ENCODE data around the gene ALG3. TPM values are rescaled to one million over a fixed set of nuclear protein-coding genes. Genes with fewer than 3 reads are reported as not detected.

Gene ALG3
- total and polyA plus RNA-seq, 7 experiments from 2014 or later, result 19.4 to 80.3 (median 44.6) TPM

DNA sequence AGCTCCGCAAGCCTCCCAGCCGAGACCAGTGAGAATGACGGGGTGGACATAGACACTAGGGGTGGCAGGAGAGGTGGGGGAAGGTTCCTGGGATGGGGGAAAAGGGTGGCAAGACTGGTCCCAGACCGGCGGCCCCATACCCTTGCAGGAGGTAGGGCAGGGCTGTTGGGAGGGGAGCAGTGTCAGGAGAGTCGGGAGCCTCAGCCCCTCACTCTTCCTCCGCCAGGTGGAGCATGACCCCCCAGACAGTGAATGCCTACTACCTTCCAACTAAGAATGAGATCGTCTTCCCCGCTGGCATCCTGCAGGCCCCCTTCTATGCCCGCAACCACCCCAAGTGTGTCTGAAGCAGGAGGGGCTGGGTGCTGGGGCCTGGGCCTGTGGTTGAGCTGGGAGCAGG lies 41.6 kb upstream of the ALG3 start:
- ATAC-seq, result no peak
- H3K36me3 Mint-ChIP-seq, result no peaks in the 10 kb centered on the region
- CTCF ChIA-PET, result no interaction called here

DNA sequence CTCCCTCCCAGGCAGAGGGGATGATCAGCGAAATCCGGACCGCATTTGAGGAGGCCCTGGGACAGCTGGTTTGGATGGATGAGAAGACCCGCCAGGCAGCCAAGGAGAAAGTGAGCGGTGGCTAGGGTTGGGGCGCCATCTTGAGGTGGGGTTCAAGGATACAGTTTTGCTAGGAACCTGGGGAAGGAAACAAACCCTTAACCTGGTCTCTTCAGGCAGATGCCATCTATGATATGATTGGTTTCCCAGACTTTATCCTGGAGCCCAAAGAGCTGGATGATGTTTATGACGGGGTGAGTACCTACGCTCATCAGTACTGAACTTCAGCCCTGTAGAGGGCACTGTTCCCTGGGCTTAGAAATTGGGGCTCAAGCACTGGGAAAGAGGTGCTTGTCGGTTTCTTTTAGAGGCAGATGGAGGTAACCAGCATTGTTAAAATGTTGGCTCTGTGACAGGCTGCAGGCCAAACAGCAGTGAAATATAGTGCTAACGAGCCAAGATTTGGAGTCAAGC lies 40.7 kb upstream of the ALG3 start:
- CTCF ChIA-PET, result no interaction called here
- ATAC-seq (peak; percentile 67), DNase-seq (peak in 8 of 9 donors; percentile 18 to 71 (median 38))
- Histone ChIP-seq H3K27ac (ENCODE audit: low read depth, low read length) (no peak overlapping the region), H3K4me1 (ENCODE audit: control insufficient read depth in 2 of 2, insufficient read depth in 2 of 2, low read length in 2 of 2) (no peaks in the 10 kb centered on the region), H3K36me3 (ENCODE audit: control insufficient read depth in 2 of 3, insufficient read depth in 3 of 3, low read length in 3 of 3) (no peaks in the 10 kb centered on the region), H3K4me3 (ENCODE audit: low read length) (no peak overlapping the region), H3K9me3 (ENCODE audit: control insufficient read depth in 2 of 3, low read length in 3 of 3) (no peaks in the 10 kb centered on the region), H3K27me3 (ENCODE audit: control insufficient read depth in 2 of 2, insufficient read depth in 2 of 2, low read length in 2 of 2) (no peaks in the 10 kb centered on the region)
- no peaks in the 10 kb centered on the region for H3K4me1 Mint-ChIP-seq
- POLR2A ChIA-PET, result no interaction called here
- peaks cover 9 to 28% (median 11%) of the 10 kb centered on the region in 5 donors for H3K27me3 Mint-ChIP-seq
- peak overlapping the region in 1 of 9 donors; percentile 34 for H3K27ac Mint-ChIP-seq
- no peaks in the 10 kb centered on the region for H3K9me3 Mint-ChIP-seq
- no peak overlapping the region for H3K4me3 Mint-ChIP-seq
- H3K36me3 Mint-ChIP-seq, result no peaks in the 10 kb centered on the region
- intact Hi-C loops (cut with micrococcal nuclease), result loop anchor here (1.0 to 2.0 kb wide), 6 partner anchors 39 to 394 kb away; partner anchors contain the start of genes ALG3 (in 1 of the 2) and EEF1AKMT4 (in 1 of the 2)

More for the DNA sequence above, 41.6 kb upstream of the ALG3 start:
- POLR2A ChIA-PET, result no interaction called here
- Histone ChIP-seq H3K9me3 (ENCODE audit: control insufficient read depth in 2 of 3, low read length in 3 of 3) (no peaks in the 10 kb centered on the region), H3K4me3 (ENCODE audit: low read length) (no peak overlapping the region), H3K4me1 (ENCODE audit: control insufficient read depth in 2 of 2, insufficient read depth in 2 of 2, low read length in 2 of 2) (no peaks in the 10 kb centered on the region), H3K27ac (ENCODE audit: low read depth, low read length) (no peak overlapping the region), H3K36me3 (ENCODE audit: control insufficient read depth in 2 of 3, insufficient read depth in 3 of 3, low read length in 3 of 3) (no peaks in the 10 kb centered on the region), H3K27me3 (ENCODE audit: control insufficient read depth in 2 of 2, insufficient read depth in 2 of 2, low read length in 2 of 2) (no peaks in the 10 kb centered on the region)
- intact Hi-C loops (cut with micrococcal nuclease), result no loop called here
- Mint-ChIP-seq H3K9me3 (no peaks in the 10 kb centered on the region), H3K27ac (no peak overlapping the region), H3K4me3 (no peak overlapping the region), H3K4me1 (no peaks in the 10 kb centered on the region), H3K27me3 (peaks cover 9 to 28% (median 11%) of the 10 kb centered on the region in 5 donors)
- DNase-seq, result no peak

DNA sequence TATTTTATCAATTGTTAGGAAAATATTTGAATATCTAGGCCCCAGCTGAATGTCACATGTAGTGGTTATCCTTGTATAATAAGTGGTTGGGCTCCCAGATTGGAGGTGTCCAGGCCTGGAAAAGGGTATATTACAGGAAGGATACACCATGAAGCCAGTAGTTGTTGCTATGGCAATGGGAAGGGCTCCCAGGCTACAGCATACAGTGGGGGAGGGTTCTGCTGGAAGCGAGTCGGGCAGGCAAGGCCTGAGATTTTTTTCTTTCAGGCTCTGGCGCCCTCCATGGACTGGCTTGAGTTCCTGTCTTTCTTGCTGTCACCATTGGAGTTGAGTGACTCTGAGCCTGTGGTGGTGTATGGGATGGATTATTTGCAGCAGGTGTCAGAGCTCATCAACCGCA lies 35.9 kb upstream of the ALG3 start:
- POLR2A ChIA-PET, result no interaction called here
- no peaks in the 10 kb centered on the region for H3K36me3 Mint-ChIP-seq
- H3K4me1 ChIP-seq (ENCODE audit: control insufficient read depth in 2 of 2, insufficient read depth in 2 of 2, low read length in 2 of 2), result no peaks in the 10 kb centered on the region
- no peak overlapping the region for H3K27ac Mint-ChIP-seq
- H3K4me3 Mint-ChIP-seq, result no peak overlapping the region
- H3K36me3 ChIP-seq (ENCODE audit: control insufficient read depth in 2 of 3, insufficient read depth in 3 of 3, low read length in 3 of 3), result no peaks in the 10 kb centered on the region
- H3K27me3 ChIP-seq (ENCODE audit: control insufficient read depth in 2 of 2, insufficient read depth in 2 of 2, low read length in 2 of 2), result no peaks in the 10 kb centered on the region
- intact Hi-C loops (cut with micrococcal nuclease), result no loop called here
- H3K4me1 Mint-ChIP-seq, result no peaks in the 10 kb centered on the region
- no peak overlapping the region for H3K27ac ChIP-seq (ENCODE audit: low read depth, low read length)
- CTCF ChIA-PET, result no interaction called here
- no peaks in the 10 kb centered on the region for H3K9me3 ChIP-seq (ENCODE audit: control insufficient read depth in 2 of 3, low read length in 3 of 3)
- H3K9me3 Mint-ChIP-seq, result no peaks in the 10 kb centered on the region
- DNase-seq (peak in 1 of 9 donors; percentile 19), ATAC-seq (peak; percentile 27)
- H3K4me3 ChIP-seq (ENCODE audit: low read length), result no peak overlapping the region
- H3K27me3 Mint-ChIP-seq, result peaks cover 9 to 31% (median 14%) of the 10 kb centered on the region in 5 donors

DNA sequence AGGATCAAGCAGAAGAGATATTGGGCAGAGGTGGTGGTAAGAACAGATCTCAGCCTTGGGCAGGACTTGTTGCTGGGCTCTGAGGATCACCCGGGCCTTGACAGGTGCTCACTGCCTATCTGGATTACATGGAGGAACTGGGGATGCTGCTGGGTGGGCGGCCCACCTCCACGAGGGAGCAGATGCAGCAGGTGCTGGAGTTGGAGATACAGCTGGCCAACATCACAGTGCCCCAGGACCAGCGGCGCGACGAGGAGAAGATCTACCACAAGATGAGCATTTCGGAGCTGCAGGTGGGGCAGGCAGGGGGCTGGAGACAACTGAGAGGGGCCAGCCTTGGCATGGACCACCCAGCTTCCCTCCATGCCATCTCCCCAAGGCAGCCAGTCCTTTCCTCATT lies 34.9 kb upstream of the ALG3 start:
- no peak overlapping the region for H3K27ac ChIP-seq (ENCODE audit: low read depth, low read length)
- Mint-ChIP-seq H3K9me3 (no peaks in the 10 kb centered on the region), H3K4me1 (no peaks in the 10 kb centered on the region), H3K4me3 (no peak overlapping the region), H3K27me3 (peaks cover 9 to 32% (median 14%) of the 10 kb centered on the region in 5 donors), H3K27ac (no peak overlapping the region), H3K36me3 (no peaks in the 10 kb centered on the region)
- no peaks in the 10 kb centered on the region for H3K4me1 ChIP-seq (ENCODE audit: control insufficient read depth in 2 of 2, insufficient read depth in 2 of 2, low read length in 2 of 2)
- intact Hi-C loops (cut with micrococcal nuclease), result no loop called here
- no peaks in the 10 kb centered on the region for H3K9me3 ChIP-seq (ENCODE audit: control insufficient read depth in 2 of 3, low read length in 3 of 3)
- no peak overlapping the region for H3K4me3 ChIP-seq (ENCODE audit: low read length)
- DNase-seq (no peak), ATAC-seq (no peak)
- no peaks in the 10 kb centered on the region for H3K27me3 ChIP-seq (ENCODE audit: control insufficient read depth in 2 of 2, insufficient read depth in 2 of 2, low read length in 2 of 2)
- no peaks in the 10 kb centered on the region for H3K36me3 ChIP-seq (ENCODE audit: control insufficient read depth in 2 of 3, insufficient read depth in 3 of 3, low read length in 3 of 3)
- ChIA-PET POLR2A (no interaction called here), CTCF (interaction anchor here (1.1 kb wide), 1 partner anchor 58 kb away, joined by 3 read pairs; no protein-coding TSS in a partner anchor)

DNA sequence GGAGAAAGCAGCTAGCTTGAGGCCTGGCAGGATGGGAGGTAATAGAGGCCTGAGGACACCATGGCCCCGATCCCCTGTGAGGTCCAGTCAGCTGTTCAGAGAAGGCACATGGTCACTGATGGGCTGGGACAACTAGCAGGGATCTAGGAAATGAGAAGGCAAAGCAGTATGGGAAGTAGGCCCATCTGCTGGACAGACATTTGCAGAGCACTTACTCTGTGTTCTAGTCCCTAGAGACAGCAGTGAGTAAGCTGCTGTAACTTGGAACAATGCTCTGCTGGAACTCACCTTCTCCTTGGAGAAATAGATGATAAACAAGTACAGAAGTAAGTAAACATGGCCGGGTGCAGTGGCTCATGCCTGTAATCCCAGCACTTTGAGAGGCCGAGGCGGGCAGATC lies 34.2 kb upstream of the ALG3 start:
- no peaks in the 10 kb centered on the region for H3K9me3 Mint-ChIP-seq
- no peak overlapping the region for H3K4me3 Mint-ChIP-seq
- Histone ChIP-seq H3K9me3 (ENCODE audit: control insufficient read depth in 2 of 3, low read length in 3 of 3) (no peaks in the 10 kb centered on the region), H3K4me1 (ENCODE audit: control insufficient read depth in 2 of 2, insufficient read depth in 2 of 2, low read length in 2 of 2) (no peaks in the 10 kb centered on the region), H3K27me3 (ENCODE audit: control insufficient read depth in 2 of 2, insufficient read depth in 2 of 2, low read length in 2 of 2) (no peaks in the 10 kb centered on the region), H3K27ac (ENCODE audit: low read depth, low read length) (no peak overlapping the region), H3K4me3 (ENCODE audit: low read length) (no peak overlapping the region), H3K36me3 (ENCODE audit: control insufficient read depth in 2 of 3, insufficient read depth in 3 of 3, low read length in 3 of 3) (no peaks in the 10 kb centered on the region)
- ChIA-PET POLR2A (no interaction called here), CTCF (interaction anchor here (1.1 kb wide), 1 partner anchor 57 kb away, joined by 3 read pairs; no protein-coding TSS in a partner anchor)
- H3K27me3 Mint-ChIP-seq, result peaks cover 5 to 32% (median 18%) of the 10 kb centered on the region in 5 donors
- H3K4me1 Mint-ChIP-seq, result no peaks in the 10 kb centered on the region
- H3K36me3 Mint-ChIP-seq, result no peaks in the 10 kb centered on the region
- no peak for ATAC-seq
- no peak for DNase-seq
- intact Hi-C loops (cut with micrococcal nuclease), result no loop called here
- no peak overlapping the region for H3K27ac Mint-ChIP-seq

DNA sequence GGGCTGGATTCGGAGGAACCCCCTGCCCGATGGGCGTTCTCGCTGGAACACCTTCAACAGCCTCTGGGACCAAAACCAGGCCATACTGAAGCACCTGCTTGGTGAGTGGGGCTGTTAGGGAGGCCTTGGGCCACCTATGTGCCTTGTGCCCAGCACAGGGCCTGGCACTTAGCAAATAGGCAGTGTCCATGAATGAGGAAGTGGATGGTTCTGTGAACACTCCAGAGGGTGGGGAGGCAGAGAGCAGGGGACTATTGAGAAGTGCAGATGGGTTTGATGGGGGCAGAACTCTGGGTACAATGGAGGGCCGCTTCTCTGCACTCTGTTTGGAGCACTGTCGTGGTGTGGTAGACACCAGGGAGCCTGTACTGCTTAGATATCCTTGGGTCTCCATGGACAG lies 28.6 kb upstream of the ALG3 start:
- intact Hi-C loops (cut with micrococcal nuclease), result no loop called here
- H3K4me3 Mint-ChIP-seq, result peak overlapping the region in 1 of 10 donors; percentile 37
- peak; percentile 24 for ATAC-seq

More for the DNA sequence above, 28.6 kb upstream of the ALG3 start:
- Histone ChIP-seq H3K36me3 (ENCODE audit: control insufficient read depth in 2 of 3, insufficient read depth in 3 of 3, low read length in 3 of 3) (no peaks in the 10 kb centered on the region), H3K27me3 (ENCODE audit: control insufficient read depth in 2 of 2, insufficient read depth in 2 of 2, low read length in 2 of 2) (peaks cover 0 to 3% of the 10 kb centered on the region in 2 donors), H3K4me3 (ENCODE audit: low read length) (no peak overlapping the region), H3K27ac (ENCODE audit: low read depth, low read length) (no peak overlapping the region), H3K4me1 (ENCODE audit: control insufficient read depth in 2 of 2, insufficient read depth in 2 of 2, low read length in 2 of 2) (no peaks in the 10 kb centered on the region), H3K9me3 (ENCODE audit: control insufficient read depth in 2 of 3, low read length in 3 of 3) (no peaks in the 10 kb centered on the region)
- no peak for DNase-seq
- H3K9me3 Mint-ChIP-seq, result peaks cover 0 to 2% (median 0%) of the 10 kb centered on the region in 11 donors
- H3K27ac Mint-ChIP-seq, result no peak overlapping the region
- no peaks in the 10 kb centered on the region for H3K36me3 Mint-ChIP-seq
- H3K27me3 Mint-ChIP-seq, result peaks cover 34 to 57% (median 38%) of the 10 kb centered on the region in 5 donors
- ChIA-PET POLR2A (interaction anchor here (1.5 kb wide), 1 partner anchor 10 kb away, joined by 4 read pairs; no protein-coding TSS in a partner anchor), CTCF (interaction anchor here (0.6 kb wide), 1 partner anchor 54 kb away, joined by 4 read pairs; no protein-coding TSS in a partner anchor)
- peaks cover 0 to 8% (median 3%) of the 10 kb centered on the region in 7 donors for H3K4me1 Mint-ChIP-seq

All from naive thymus-derived CD4-positive, alpha-beta T cell (primary cell).